Karpas-422 (cell line): Measurements from ENCODE around the gene ULK1. TPM values are rescaled to one million over a fixed set of nuclear protein-coding genes. Genes with fewer than 3 reads are reported as not detected.

Experiments used
- DNase-seq: peaks from one replicate; pipeline ENCODE4 v3.0.0-alpha.2; 2015
- H2AFZ ChIP-seq: fragments of 200-600 bp; sonication (generic); 2 replicates; pipeline ENCODE4 v1.6.1; 2014; ENCODE audit warnings: antibody characterized with exemption, low read length, mixed read lengths
- H3K27ac ChIP-seq: fragments of 200-600 bp; sonication (generic); 2 replicates; pipeline ENCODE4 v1.5.1; 2014; ENCODE audit warnings: mild to moderate bottlenecking, low read length, moderate library complexity
- H3K27me3 ChIP-seq: fragments of 200-600 bp; sonication (generic); 2 replicates; pipeline ENCODE4 v1.6.1; 2014; ENCODE audit warnings: low read length, mixed read lengths
- H3K36me3 ChIP-seq: fragments of 200-600 bp; sonication (generic); 2 replicates; pipeline ENCODE4 v1.6.1; 2014; ENCODE audit warnings: low read length, mixed read lengths; ENCODE audit not compliant: insufficient read depth
- H3K4me1 ChIP-seq: fragments of 200-600 bp; sonication (generic); 2 replicates; pipeline ENCODE4 v1.6.1; 2014; ENCODE audit warnings: mild to moderate bottlenecking, low read length, mixed read lengths
- H3K4me2 ChIP-seq: fragments of 200-600 bp; sonication (generic); 2 replicates; pipeline ENCODE4 v1.6.1; 2014; ENCODE audit warnings: low read length, low read depth, mild to moderate bottlenecking; ENCODE audit not compliant: poor library complexity, severe bottlenecking
- H3K4me3 ChIP-seq: fragments of 200-600 bp; sonication (generic); 2 replicates; pipeline ENCODE4 v1.5.1; 2014; ENCODE audit warnings: mild to moderate bottlenecking, antibody characterized with exemption, low read length, mixed read lengths
- H3K79me2 ChIP-seq: fragments of 200-600 bp; sonication (generic); 2 replicates; pipeline ENCODE4 v1.6.1; 2014; ENCODE audit warnings: mild to moderate bottlenecking, low read length, mixed read lengths
- H3K9ac ChIP-seq: fragments of 200-600 bp; sonication (generic); 2 replicates; pipeline ENCODE4 v1.6.0; 2014; ENCODE audit warnings: low read length
- H3K9me2 ChIP-seq: fragments of 200-600 bp; sonication (generic), shearing (Covaris generic); replicated peaks from 2 replicates; pipeline ENCODE4 v1.6.0; 2014; ENCODE audit warnings: mild to moderate bottlenecking, low read length, moderate library complexity; ENCODE audit not compliant: insufficient read depth
- H3K9me3 ChIP-seq: fragments of 300-700, 200-600 bp; sonication (generic); 2 replicates; pipeline ENCODE4 v1.6.1; 2014; ENCODE audit warnings: low read length, mixed read lengths
- H4K20me1 ChIP-seq: fragments of 200-600 bp; sonication (generic); 2 replicates; pipeline ENCODE4 v1.6.1; 2014; ENCODE audit warnings: mild to moderate bottlenecking, antibody characterized with exemption, low read length, low read depth; ENCODE audit not compliant: insufficient read depth
- total RNA-seq: library from RNA; depleted of rRNA; stranded (reverse); fragments of >200 nt; shearing (Covaris generic); gene quantifications from 2 replicates; pipeline ENCODE4 v1.2.3, GENCODE V29; 2014; ENCODE audit warnings: low replicate concordance

Gene ULK1
- total RNA-seq, 1 experiment from 2014 or later = 6.9 TPM

- Histone ChIP-seq H3K4me2 (no peak overlapping the region), H3K27ac (no peak overlapping the region), H3K9me2 (no peaks in the 10 kb centered on the region), H3K36me3 (no peaks in the 10 kb centered on the region), H3K4me1 (no peaks in the 10 kb centered on the region), H4K20me1 (peaks cover 20% of the 10 kb centered on the region; the same call in 1 of the 2 replicates), H3K9me3 (no peaks in the 10 kb centered on the region), H3K27me3 (no peaks in the 10 kb centered on the region), H3K4me3 (no peak overlapping the region), H3K9ac (no peak overlapping the region), H3K79me2 (no peaks in the 10 kb centered on the region), H2AFZ (no peak overlapping the region)
- DNase-seq = no peak
Observed at GRCh38 chr12:131905630-131906091, 11.2 kb downstream of the ULK1 start.

DNA sequence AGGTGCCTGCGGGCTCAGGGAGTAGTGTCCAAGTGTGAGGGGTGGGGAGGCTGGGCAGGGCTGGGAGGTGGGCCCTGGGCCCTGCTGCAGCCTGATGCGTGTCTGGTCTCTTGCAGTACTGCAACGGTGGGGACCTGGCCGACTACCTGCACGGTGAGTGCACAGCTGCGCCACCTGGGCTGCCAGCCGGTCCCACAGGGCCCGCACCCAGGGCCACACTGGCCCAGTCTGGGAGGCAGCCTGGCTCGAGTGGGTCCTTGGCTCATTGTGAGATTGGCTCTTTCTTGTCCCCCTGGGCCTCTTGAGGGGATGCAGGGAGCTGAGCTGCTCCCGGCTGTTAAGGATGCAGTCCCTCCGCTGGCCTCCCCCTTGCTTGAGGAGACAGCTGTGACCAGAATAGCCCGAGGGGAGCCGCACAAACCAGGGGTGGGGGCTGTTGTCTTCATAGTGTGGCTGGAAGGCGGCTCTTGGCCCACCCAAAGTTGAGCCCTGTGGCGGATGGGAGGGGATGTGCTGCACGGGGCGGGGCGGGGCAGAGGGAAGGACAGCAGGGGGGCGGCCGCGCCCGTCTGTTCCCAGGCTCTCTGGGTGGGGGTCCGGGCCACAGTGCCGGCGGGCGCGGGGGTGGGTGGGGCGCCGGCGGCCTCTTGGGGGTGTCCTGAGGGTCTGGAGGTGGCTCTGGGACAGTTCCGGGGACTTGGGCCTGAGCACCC is 13.1 kb downstream of the ULK1 start:
- H3K27me3 ChIP-seq = no peaks in the 10 kb centered on the region
- H3K36me3 ChIP-seq = no peaks in the 10 kb centered on the region
- no peaks in the 10 kb centered on the region for H3K79me2 ChIP-seq
- no peak overlapping the region for H3K4me2 ChIP-seq
- H2AFZ ChIP-seq = no peak overlapping the region
- H3K9me2 ChIP-seq = no peaks in the 10 kb centered on the region
- no peaks in the 10 kb centered on the region for H3K4me1 ChIP-seq
- DNase-seq = no peak
- H3K9ac ChIP-seq = no peak overlapping the region
- H4K20me1 ChIP-seq = peaks cover 14% of the 10 kb centered on the region; the same call in 1 of the 2 replicates
- H3K27ac ChIP-seq = no peak overlapping the region
- H3K4me3 ChIP-seq = no peak overlapping the region
- no peaks in the 10 kb centered on the region for H3K9me3 ChIP-seq

DNA sequence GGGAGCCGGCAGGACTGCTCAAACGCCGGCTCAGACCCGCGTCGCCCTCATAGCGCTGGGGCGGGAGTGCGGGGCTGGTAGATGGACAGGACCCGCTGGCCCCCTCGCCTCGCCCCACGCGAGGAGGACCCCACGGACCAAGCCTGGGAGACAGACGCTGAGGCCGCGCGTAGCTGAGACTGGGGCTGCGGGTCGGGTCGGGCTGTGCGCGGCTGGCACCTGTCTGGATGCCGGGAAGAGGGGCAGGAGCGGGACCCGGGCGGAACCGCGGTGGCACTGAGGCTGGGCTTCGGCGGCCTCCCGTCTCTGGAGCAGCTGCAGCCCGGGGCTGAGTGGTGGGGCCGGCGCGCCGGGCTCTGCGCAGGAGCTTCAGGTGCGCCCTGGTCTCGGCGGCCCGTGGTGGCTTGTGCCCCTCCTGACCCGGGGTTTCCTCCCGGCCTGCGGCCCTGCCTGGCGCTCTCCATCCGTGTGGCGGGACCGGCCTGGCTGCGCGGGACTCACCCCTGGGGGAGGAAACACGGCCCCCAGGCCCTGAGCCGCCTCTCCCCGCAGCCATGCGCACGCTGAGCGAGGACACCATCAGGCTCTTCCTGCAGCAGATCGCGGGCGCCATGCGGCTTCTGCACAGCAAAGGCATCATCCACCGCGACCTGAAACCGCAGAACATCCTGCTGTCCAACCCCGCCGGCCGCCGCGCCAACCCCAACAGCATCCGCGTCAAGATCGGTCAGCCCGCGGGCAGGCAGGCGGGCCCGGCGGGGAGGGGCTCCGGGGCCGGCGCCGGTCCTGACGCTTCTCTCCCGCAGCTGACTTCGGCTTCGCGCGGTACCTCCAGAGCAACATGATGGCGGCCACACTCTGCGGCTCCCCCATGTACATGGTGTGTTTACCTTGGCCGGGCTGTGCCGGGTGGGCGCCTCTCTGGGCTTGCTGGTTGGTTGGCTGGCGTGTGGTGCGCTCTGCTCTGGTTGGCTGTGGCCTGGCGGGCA is 14.0 kb downstream of the ULK1 start:
- H3K9me2 ChIP-seq = no peaks in the 10 kb centered on the region
- no peak overlapping the region for H2AFZ ChIP-seq
- H3K36me3 ChIP-seq = no peaks in the 10 kb centered on the region
- no peak overlapping the region for H3K4me3 ChIP-seq
- H3K9ac ChIP-seq = no peak overlapping the region
- H3K27ac ChIP-seq = no peak overlapping the region
- no peak overlapping the region for H3K4me2 ChIP-seq
- no peaks in the 10 kb centered on the region for H3K27me3 ChIP-seq
- H3K4me1 ChIP-seq = no peaks in the 10 kb centered on the region
- H3K9me3 ChIP-seq = no peaks in the 10 kb centered on the region
- no peaks in the 10 kb centered on the region for H3K79me2 ChIP-seq
- peaks cover 16% of the 10 kb centered on the region; the same call in 1 of the 2 replicates for H4K20me1 ChIP-seq
- no peak for DNase-seq

DNA sequence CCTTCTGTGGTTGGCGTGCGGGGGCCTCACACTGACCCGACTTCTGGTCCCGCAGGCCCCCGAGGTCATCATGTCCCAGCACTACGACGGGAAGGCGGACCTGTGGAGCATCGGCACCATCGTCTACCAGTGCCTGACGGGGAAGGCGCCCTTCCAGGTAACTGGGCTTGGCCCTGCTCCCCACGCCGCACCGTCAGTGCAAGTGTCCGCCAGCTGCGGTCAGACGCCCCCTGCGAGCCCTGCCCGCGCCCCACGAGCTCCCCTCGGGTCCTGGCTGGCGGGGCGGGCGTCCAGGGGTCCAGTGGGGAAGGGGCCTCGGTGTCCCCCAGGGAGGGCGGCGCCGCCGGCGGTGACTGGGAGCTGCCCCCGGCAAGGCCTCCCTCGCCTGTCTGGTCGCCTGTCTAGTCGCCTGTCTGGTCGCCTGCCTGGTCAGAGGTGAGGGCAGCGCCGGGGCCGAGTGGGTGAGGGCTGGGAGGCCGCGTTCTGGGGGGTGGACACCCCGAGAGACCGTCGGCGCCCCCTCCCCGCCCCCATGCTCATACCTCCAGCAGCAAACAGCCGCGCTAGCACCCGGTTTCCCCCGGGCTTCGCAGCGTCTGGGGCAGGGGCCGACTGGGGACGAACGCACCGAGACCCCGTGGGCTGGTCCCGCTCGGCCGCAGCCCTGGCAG is 14.8 kb downstream of the ULK1 start:
- no peaks in the 10 kb centered on the region for H3K79me2 ChIP-seq
- H3K27me3 ChIP-seq = no peaks in the 10 kb centered on the region
- no peak overlapping the region for H2AFZ ChIP-seq
- H3K4me1 ChIP-seq = no peaks in the 10 kb centered on the region
- H3K4me3 ChIP-seq = no peak overlapping the region
- no peaks in the 10 kb centered on the region for H3K9me2 ChIP-seq
- no peak overlapping the region for H3K9ac ChIP-seq
- H3K27ac ChIP-seq = no peak overlapping the region
- no peak overlapping the region for H3K4me2 ChIP-seq
- no peaks in the 10 kb centered on the region for H3K36me3 ChIP-seq
- H3K9me3 ChIP-seq = no peaks in the 10 kb centered on the region
- H4K20me1 ChIP-seq = peaks cover 8% of the 10 kb centered on the region; the same call in 1 of the 2 replicates
- DNase-seq = no peak

GRCh38 chr12:131909752-131910219 is 15.4 kb downstream of the ULK1 start:
- H2AFZ ChIP-seq = no peak overlapping the region
- no peaks in the 10 kb centered on the region for H3K4me1 ChIP-seq
- H3K27me3 ChIP-seq = no peaks in the 10 kb centered on the region
- no peak for DNase-seq
- H3K9me3 ChIP-seq = no peaks in the 10 kb centered on the region
- no peak overlapping the region for H3K27ac ChIP-seq
- H3K79me2 ChIP-seq = no peaks in the 10 kb centered on the region
- no peak overlapping the region for H3K9ac ChIP-seq
- no peak overlapping the region for H3K4me3 ChIP-seq
- no peaks in the 10 kb centered on the region for H3K36me3 ChIP-seq
- H3K9me2 ChIP-seq = no peaks in the 10 kb centered on the region
- H3K4me2 ChIP-seq = no peak overlapping the region
- H4K20me1 ChIP-seq = peaks cover 3% of the 10 kb centered on the region; the same call in 1 of the 2 replicates

DNA sequence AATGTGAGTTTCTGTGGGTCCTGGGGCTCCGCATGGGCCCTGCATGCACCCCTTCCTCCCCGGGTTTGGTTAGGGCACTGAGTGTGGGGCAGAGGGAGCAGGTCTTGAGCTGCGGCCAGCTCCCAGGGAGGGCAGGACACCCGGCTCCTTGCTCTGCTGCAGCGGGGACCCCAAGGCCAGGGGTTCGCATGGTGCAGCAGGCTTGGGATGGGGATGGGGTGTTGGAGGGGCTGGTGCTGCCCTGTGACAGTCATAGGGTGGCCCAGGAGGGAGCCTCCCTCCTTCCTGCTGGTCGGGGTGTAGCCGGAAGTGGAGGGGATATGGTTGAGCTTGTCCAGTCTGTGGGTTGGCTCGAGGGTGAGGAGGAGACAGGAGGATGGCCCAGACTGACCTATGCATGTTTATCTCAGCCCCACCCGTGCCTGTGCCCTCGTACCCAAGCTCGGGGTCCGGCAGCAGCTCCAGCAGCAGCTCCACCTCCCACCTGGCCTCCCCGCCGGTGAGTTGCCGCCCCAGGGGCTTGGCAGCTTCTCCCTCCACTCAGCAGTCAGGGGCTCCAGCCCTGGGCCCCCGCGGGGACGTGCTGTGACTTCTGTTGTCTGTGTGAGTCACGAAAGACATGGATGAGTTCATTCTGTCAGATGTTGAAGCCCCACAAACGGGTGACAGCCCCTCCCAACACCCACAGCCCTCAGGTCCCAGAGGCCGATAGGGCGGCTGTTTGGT is 16.0 kb downstream of the ULK1 start:
- no peak overlapping the region for H2AFZ ChIP-seq
- no peaks in the 10 kb centered on the region for H3K9me2 ChIP-seq
- no peak for DNase-seq
- H3K36me3 ChIP-seq = no peaks in the 10 kb centered on the region
- H3K4me3 ChIP-seq = no peak overlapping the region
- no peak overlapping the region for H3K9ac ChIP-seq
- no peaks in the 10 kb centered on the region for H3K4me1 ChIP-seq
- H3K4me2 ChIP-seq = no peak overlapping the region
- H3K9me3 ChIP-seq = no peaks in the 10 kb centered on the region
- no peaks in the 10 kb centered on the region for H3K79me2 ChIP-seq
- H3K27me3 ChIP-seq = no peaks in the 10 kb centered on the region
- H4K20me1 ChIP-seq = peaks cover 3% of the 10 kb centered on the region; the same call in 1 of the 2 replicates
- no peak overlapping the region for H3K27ac ChIP-seq

- Histone ChIP-seq H3K4me1 (no peaks in the 10 kb centered on the region), H3K4me2 (no peak overlapping the region), H4K20me1 (peaks cover 3% of the 10 kb centered on the region; the same call in 1 of the 2 replicates), H3K27me3 (no peaks in the 10 kb centered on the region), H3K9me2 (no peaks in the 10 kb centered on the region), H3K9ac (no peak overlapping the region), H3K79me2 (no peaks in the 10 kb centered on the region), H3K9me3 (no peaks in the 10 kb centered on the region), H3K4me3 (no peak overlapping the region), H3K36me3 (no peaks in the 10 kb centered on the region), H2AFZ (no peak overlapping the region), H3K27ac (no peak overlapping the region)
- no peak for DNase-seq
Observed at GRCh38 chr12:131911028-131911650, 16.7 kb downstream of the ULK1 start.
